IPS DF 6.9 (cell line): ENCODE results near the gene NCAPH2.

Experiments
- DNase-seq: peaks from one replicate; pipeline ENCODE4 v3.0.0-alpha.2; 2013; ENCODE audit warnings: low read depth, low spot score
- H3K27ac ChIP-seq: one replicate; pipeline ENCODE4 v1.5.1; 2013; ENCODE audit warnings: low read length, control low read depth
- H3K27me3 ChIP-seq: 2 replicates; pipeline ENCODE4 v1.6.1; 2013; ENCODE audit warnings: mild to moderate bottlenecking, low read length; ENCODE audit not compliant: control insufficient read depth, insufficient read depth
- H3K36me3 ChIP-seq: 2 replicates; pipeline ENCODE4 v1.6.1; 2013; ENCODE audit warnings: low read length; ENCODE audit not compliant: control insufficient read depth, insufficient read depth
- H3K4me1 ChIP-seq: 2 replicates; pipeline ENCODE4 v1.6.1; 2013; ENCODE audit warnings: low read length; ENCODE audit not compliant: control insufficient read depth, insufficient read depth
- H3K4me3 ChIP-seq: 2 replicates; pipeline ENCODE4 v1.5.1; 2013; ENCODE audit warnings: mild to moderate bottlenecking, low read length
- H3K9me3 ChIP-seq: 2 replicates; pipeline ENCODE4 v1.6.1; 2013; ENCODE audit warnings: low read length, inconsistent platforms; ENCODE audit not compliant: control insufficient read depth, insufficient read depth
- WGBS: extraction: QIAGEN DNeasy Blood & Tissue Kit; methylation state at CpG from one replicate; pipeline ENCODE4 v1.1.7; 2013; ENCODE audit warnings: mixed read lengths, missing lambda C conversion rate; ENCODE audit not compliant: insufficient read length, insufficient coverage; 5-methylcytosine and 5-hydroxymethylcytosine counted together

The NCAPH2 gene

DNA sequence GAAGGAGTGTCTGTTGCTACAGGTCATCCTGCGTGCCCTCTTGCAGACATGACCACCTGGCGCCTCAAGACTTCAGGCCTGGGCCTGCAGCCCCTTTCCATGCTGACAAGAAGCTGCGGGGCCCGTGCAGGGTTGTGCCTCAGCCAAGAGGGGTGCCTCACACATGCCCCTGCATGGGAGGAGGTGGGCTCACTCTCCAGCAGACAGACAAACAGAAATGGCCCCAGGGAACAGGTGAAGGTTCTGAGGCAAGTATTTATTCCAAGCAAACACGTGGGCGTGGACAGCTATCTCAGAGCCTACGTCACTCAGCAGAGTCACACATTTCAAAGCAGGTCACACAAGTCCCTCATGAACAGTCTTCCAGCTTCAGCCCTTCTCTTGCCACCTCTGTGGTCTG, 60.6 kb downstream of the NCAPH2 start:
- Histone ChIP-seq H3K9me3 (no peaks in the 10 kb centered on the region), H3K27me3 (no peaks in the 10 kb centered on the region), H3K27ac (no peak overlapping the region), H3K4me1 (no peaks in the 10 kb centered on the region), H3K4me3 (no peak overlapping the region), H3K36me3 (peaks cover 24% of the 10 kb centered on the region)
- DNase-seq: no peak
- WGBS: no CpG with 5 or more reads among the region's 7 CpGs

DNA sequence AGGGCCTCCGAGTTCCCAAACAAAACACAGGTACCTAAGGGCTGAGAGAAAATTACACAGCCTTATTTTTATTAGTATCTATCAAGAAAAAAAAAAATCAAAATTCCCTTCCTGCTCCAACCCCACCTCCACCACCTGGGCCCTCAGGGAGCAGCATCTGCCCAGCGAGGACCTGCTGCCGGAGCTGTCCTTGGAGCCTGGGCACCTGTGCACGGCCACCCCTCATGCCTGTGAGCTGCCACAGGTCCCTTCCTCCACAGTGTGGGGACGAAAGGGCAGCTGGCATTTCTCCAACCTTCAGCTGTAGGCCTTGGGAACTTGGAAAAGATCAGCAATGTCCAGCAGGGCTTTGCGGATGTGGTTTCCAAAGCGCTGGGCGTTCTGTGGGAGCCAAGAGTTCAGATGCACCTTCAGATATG, 61.0 kb downstream of the NCAPH2 start:
- no peak overlapping the region; the same call in 1 of the 2 replicates for H3K4me3 ChIP-seq
- H3K27me3 ChIP-seq: no peaks in the 10 kb centered on the region
- H3K27ac ChIP-seq: no peak overlapping the region
- H3K4me1 ChIP-seq: no peaks in the 10 kb centered on the region
- WGBS: no CpG with 5 or more reads among the region's 8 CpGs
- peaks cover 24% of the 10 kb centered on the region for H3K36me3 ChIP-seq
- no peaks in the 10 kb centered on the region for H3K9me3 ChIP-seq
- no peak for DNase-seq

DNA sequence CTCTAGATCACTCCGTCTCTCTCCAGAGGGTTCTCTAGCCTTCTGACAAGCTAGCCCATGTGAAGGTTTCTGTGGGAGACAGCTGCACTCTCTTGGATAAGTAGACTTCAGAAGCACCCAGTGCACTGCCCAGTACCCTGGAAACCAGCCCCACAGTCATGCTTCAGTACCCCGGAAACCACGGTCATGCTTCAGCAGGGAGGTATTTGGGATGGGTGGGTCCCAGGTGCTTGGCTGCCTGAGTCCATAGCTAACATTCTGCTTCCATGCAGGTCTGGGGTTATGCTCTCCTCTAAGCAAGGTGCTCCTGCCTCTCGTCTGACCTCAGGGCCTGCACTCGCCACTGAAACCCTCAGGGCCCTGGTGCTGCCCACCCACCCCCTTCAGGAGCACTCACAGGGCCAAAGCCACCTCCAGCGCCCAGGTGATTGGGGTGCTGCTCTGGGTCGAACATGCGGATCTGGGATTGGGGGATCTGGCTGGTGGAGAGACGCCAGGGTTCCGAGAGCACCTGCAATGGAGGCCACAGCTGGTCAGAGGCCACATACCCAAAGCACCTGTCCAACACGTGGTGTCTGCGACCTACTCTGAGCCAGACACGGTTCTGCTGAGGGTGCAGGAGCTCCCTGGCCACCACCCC, 62.0 kb downstream of the NCAPH2 start:
- no peak for DNase-seq
- Histone ChIP-seq H3K27ac (no peak overlapping the region), H3K9me3 (no peaks in the 10 kb centered on the region), H3K4me3 (no peak overlapping the region), H3K27me3 (no peaks in the 10 kb centered on the region), H3K36me3 (peaks cover 24% of the 10 kb centered on the region), H3K4me1 (no peaks in the 10 kb centered on the region)
- no CpG with 5 or more reads among the region's 13 CpGs for WGBS

DNA sequence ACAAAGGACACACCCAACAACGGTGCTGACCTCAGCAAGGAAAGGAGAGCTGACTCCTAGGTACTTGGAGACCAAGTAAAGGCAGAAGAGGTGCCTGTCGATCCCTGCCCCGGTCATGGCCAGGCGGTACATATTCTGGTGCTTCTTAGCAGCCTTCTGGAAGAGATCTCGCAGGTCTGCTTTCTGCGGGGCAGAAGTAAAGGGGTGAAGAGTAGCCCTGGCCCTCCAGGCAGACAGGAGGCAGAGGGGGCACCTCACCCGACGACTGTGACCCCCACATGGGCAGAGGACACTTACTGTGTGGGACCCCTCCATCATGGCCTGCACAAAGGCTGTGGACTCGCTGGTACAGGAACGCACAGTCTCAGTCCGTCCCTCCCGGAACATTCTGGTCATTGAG, 62.8 kb downstream of the NCAPH2 start:
- Histone ChIP-seq H3K27me3 (no peaks in the 10 kb centered on the region), H3K36me3 (peaks cover 24% of the 10 kb centered on the region), H3K27ac (no peak overlapping the region), H3K9me3 (no peaks in the 10 kb centered on the region), H3K4me3 (no peak overlapping the region), H3K4me1 (no peaks in the 10 kb centered on the region)
- no peak for DNase-seq
- WGBS: no CpG with 5 or more reads among the region's 12 CpGs

DNA sequence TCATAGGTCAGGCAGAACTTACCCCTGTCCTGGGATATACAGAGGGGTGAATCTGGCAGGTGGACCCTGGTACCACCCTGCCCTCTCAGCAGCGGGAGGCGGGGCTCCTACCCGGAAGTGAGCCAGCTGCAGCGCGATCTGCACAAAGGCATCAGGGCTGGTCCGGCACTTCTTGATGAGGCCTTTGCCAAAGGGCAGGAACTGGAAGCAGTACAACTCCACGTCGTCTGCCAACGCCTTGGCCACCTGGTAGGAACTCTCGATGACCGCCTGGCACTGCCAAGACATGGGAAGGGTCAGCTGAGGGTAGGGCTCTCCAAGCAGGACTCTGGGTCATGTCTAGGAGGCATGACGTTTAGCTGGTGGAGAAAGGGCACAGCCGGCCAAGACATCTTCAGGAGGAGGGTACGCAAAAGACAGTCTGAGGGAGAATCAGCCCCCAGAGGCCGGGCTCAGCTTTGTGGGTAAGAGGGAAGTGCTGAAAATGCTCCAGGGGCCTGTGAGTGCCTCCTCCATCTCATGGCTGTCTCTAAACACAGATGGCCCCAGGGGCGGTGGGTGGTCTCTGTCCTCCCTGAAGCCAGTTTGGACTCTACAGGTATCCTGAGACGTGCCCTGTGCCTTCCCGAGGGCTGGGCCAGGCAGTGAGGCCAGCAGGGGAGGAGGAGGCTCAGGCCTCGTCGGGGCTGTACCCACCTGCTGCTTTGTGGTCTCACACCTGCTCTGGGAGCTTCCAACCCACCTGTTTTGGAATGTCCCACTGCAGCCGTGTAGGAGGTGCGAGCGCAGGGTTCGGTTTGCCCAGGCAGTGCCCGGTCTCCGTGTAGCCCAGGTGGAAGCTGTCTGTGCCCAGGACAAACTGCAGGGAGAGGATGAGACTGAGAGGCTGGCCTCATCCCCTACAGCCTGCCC, 63.5 kb downstream of the NCAPH2 start:
- WGBS: no CpG with 5 or more reads among the region's 26 CpGs
- H3K36me3 ChIP-seq: peaks cover 24% of the 10 kb centered on the region

DNA sequence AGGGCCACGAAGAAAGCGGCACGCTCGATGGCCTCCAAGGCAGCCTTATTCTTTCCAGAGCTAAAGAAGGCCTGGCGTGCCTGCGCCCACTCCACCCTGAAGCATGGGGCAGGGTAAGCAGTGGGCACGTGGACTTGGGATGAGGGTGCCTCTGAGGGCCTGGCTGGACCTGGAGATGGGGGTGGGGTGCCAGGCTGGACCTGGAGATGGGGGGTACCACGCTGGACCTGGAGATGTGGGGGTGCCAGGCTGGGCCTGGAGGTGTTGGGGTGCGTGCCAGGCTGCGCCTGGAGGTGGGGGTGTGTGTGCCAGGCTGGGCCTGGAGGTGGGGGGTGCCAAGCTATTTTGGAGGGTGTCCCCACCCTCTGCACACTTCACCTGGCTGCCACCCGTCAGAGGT, 64.9 kb downstream of the NCAPH2 start:
- Histone ChIP-seq H3K9me3 (no peaks in the 10 kb centered on the region), H3K27me3 (no peaks in the 10 kb centered on the region), H3K4me3 (no peak overlapping the region), H3K27ac (no peak overlapping the region), H3K36me3 (peaks cover 24% of the 10 kb centered on the region), H3K4me1 (no peaks in the 10 kb centered on the region)
- no peak for DNase-seq
- no CpG with 5 or more reads among the region's 11 CpGs for WGBS

More for the DNA sequence above, 63.5 kb downstream of the NCAPH2 start:
- no peaks in the 10 kb centered on the region for H3K27me3 ChIP-seq
- no peak for DNase-seq
- H3K4me1 ChIP-seq: no peaks in the 10 kb centered on the region
- H3K27ac ChIP-seq: no peak overlapping the region
- no peak overlapping the region for H3K4me3 ChIP-seq
- H3K9me3 ChIP-seq: no peaks in the 10 kb centered on the region

DNA sequence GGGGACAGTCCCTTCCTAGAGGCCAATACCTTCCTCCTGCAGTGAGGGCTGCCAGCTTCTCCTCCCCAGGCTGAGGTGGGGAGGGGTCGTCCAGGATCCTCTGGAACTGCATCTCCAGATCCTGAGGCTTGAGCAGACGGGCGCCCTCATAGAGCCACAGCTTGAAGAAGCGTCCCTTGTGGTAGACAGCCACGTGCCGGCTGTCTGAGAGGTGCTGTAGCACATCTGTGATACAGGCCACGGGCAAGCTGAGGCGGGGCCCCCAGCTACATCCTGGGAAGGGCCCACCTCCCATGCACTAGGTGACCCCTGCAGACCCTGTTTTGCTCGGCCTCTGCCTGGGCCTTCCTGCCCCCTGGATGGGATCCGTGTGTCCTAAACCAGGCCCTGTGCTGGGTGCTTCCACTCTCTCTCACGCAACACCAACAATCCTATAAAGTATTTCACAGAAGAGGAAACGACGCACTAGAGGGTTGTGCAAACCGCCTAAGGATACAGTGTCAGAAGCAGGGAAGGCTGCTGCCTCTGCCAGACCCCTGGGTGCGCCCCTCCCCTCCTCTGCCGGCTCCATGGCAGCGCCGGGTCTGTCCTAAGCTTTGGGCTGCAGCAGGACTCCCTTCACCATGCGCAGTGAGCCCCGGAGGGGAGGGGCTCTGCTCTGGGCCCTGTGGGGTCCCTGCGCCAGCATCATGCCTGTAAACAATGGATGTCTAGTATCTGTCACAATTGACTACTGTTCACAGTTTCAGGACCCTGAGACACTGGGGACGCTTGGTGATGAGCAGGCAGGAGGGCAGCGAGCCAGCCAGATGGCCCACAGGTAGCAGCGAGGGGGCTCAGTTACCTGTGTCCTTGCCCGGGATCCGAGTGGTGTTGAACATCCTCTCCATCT, 65.7 kb downstream of the NCAPH2 start:
- Histone ChIP-seq H3K27ac (no peak overlapping the region), H3K27me3 (no peaks in the 10 kb centered on the region), H3K4me1 (no peaks in the 10 kb centered on the region), H3K36me3 (peaks cover 21% of the 10 kb centered on the region), H3K9me3 (no peaks in the 10 kb centered on the region), H3K4me3 (no peak overlapping the region)
- WGBS: no CpG with 5 or more reads among the region's 26 CpGs
- DNase-seq: no peak

DNA sequence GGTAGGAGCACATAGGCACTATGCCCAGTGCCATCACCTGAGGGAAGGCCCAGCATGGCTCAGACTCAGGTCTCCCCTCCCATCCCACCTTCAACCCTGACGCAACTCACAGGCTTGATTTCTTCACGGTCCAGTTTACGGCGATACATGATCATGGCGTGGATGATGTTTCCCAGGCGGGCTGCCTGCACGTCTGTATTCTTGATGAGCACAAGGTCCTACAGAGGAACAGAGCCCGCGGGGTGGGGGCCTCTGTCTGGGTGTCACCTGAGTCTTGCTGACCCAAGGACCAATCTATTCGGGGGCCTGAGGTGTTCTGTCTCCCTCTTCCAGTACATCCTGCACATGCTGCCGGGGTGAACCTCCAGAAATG, 66.3 kb downstream of the NCAPH2 start:
- no peaks in the 10 kb centered on the region for H3K27me3 ChIP-seq
- no peaks in the 10 kb centered on the region for H3K4me1 ChIP-seq
- DNase-seq: no peak
- peaks cover 17% of the 10 kb centered on the region for H3K36me3 ChIP-seq
- H3K9me3 ChIP-seq: no peaks in the 10 kb centered on the region
- no peak overlapping the region for H3K4me3 ChIP-seq
- WGBS: no CpG with 5 or more reads among the region's 11 CpGs
- no peak overlapping the region for H3K27ac ChIP-seq
